TTC549 (cell line): ENCODE measurements around the gene CHST9.
"Not testable (repeated sequence)": the region's sequence is repeated elsewhere in the genome, so short reads cannot be mapped to it uniquely, and the experiment has no call there.

Experiments
- FAIRE-seq: peaks from 2 replicates; lab custom pipeline; 2012; peaks lifted over from hg19 to GRCh38; lab: Jason Lieb, UNC

Gene CHST9

GRCh38 chr18:26928670-26929313 is 256.3 kb downstream of the CHST9 start:
- no peak for FAIRE-seq

DNA sequence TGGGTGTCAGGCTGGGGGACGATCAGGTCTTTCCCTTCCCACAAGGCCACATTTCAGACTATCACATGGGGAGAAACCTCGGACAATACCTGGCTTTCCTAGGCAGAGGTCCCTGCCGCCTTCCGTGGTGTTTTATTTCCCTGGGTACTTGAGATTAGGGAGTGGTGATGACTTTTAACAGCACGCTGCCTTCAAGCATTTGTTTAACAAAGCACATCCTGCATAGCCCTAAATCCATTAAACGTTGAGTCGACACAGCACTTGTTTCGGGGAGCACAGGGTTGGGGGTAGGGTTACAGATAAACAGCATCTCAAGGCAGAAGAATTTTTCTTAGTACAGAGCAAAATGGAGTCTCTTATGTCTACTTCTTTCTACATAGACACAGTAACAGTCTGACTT is 257.3 kb downstream of the CHST9 start:
- FAIRE-seq: not testable (repeated sequence)

DNA sequence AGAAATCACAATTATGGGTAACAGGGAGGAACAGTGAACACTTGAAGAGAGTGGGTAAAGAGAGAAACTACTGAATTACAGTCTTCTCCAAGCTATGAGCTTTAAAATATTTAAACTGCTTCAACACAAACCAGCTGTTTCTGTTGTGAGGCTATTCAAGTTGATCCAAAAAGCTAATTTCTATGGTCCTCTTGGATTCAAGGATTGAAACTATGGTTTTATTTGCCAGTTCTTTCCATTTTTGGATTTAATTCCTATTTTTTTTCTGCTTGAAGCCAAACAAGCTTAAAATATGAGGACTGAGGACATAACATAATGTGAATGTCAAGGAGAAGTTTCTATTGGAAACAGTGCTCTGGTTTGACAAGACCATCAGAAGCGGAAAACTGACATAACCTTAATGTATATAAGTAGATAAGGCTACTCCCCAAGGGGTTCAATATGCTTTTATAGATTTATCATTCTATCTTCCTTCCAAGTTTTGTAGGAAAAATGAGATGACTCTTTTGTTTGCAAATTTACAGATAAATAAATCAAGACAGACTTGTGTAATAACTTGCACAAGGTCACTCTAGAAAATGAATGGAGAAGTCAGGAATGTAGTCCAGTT is 258.9 kb downstream of the CHST9 start:
- FAIRE-seq: no peak

GRCh38 chr18:26925313-26925712 is 259.8 kb downstream of the CHST9 start:
- FAIRE-seq: no peak

DNA sequence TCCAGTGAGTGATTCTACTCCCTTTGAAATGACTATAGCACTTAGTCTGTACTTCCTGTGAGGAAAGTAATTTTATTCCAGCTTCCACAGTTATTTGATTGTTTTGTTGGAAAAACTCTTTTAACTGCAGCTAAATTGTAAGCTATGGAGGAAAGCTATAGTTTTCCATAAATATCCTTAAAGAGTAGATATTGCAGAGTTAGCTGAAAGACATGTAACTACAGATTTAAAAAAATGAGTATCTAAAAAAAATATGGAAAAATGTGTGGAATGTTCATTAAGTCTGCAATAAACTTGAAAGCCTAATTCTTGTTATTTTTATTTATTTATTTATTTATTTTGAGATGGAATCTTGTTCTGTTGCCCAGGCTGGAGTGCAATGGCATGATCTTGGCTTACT is 262.8 kb downstream of the CHST9 start:
- FAIRE-seq: no peak

- FAIRE-seq: no peak
Observed at GRCh38 chr18:26920644-26921043, 264.5 kb downstream of the CHST9 start.

DNA sequence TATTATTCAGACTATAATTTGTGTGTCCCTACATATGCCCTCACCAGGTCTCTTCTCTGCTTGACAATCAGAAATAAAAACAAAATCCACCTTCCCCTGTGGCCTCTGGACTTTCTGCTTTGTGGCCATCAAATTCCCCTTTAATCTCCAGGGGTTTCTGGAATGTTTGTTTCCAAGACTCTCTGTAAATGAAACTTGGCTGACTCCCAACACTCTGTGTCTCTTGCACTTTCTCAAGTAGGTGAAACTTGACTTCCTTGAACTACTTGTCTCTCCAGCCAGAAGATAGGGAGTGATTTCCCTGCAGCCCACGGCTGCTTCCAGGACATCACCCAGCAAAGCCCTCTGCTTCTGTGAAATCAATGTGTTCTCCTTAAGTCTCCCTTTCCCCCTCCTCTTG is 265.5 kb downstream of the CHST9 start:
- FAIRE-seq: no peak

GRCh38 chr18:26919201-26919600 is 265.9 kb downstream of the CHST9 start:
- no peak for FAIRE-seq

GRCh38 chr18:26911840-26912239 is 273.3 kb downstream of the CHST9 start:
- no peak for FAIRE-seq

- FAIRE-seq: no peak
Observed at GRCh38 chr18:26909599-26910290, 275.4 kb downstream of the CHST9 start.

- FAIRE-seq: no peak
Observed at GRCh38 chr18:26908906-26909305, 276.2 kb downstream of the CHST9 start.

- no peak for FAIRE-seq
Observed at GRCh38 chr18:26902291-26902690, 282.8 kb downstream of the CHST9 start.

- no peak for FAIRE-seq
Observed at GRCh38 chr18:26901020-26901419, 284.1 kb downstream of the CHST9 start.

DNA sequence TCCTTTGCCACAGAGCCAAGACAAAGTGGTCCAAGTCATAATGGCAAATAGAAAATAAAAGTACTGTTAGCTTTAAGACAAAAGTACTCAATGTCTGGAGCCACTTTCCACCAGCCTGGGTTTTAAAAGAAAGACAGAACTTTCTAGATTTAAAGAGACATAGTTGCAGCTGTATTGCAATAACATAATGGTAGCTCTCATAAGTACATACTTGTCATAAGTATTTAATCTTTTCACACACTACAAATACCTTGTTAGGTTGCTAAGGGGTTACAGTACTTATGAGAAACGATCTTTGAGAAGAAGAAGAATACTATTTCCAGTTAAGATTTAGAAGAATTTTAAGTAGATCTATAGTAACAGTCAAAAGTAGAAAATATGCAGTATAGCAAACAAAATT is 290.7 kb downstream of the CHST9 start:
- FAIRE-seq: no peak

GRCh38 chr18:26893996-26894395 is 291.1 kb downstream of the CHST9 start:
- no peak for FAIRE-seq

DNA sequence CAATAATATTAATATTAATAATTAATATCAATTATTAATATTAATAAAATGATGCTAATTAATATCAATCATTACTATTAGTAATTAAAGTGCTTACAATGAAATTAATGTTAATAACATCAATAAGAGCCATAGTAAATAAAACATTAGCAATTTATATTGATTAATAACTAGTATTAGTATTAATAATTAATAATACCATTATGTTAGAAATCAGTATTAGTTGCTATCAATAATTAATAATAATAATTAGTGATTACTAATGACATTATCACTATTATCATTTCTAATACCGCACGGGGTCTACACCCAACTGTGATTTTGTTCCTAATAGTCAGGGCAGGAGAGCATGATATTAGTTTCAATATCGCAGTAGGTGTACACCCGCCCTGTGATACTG is 296.8 kb downstream of the CHST9 start:
- FAIRE-seq: peak; percentile 11

- no peak for FAIRE-seq
Observed at GRCh38 chr18:26875040-26875654, 310.0 kb downstream of the CHST9 start.

DNA sequence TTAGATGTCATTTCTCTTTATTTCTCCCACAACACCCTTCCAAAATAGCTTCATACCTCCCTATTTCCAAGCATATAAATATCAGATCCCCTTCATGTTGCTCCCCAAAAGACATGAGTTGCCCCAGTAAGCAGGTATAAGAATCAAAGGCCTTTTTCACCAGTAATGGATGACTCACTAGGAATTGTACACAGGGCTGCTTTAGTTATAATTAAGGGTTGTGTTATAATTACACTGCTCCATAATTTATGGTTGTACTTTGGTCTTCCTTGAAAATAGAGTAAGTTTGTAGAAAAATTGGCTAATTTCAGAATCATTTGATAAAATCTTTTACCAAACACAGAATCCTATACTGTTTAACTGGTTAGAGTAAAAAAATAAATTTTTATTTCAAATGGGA is 310.8 kb downstream of the CHST9 start:
- FAIRE-seq: no peak

- FAIRE-seq: no peak
Observed at GRCh38 chr18:26869640-26870039, 315.5 kb downstream of the CHST9 start.

- FAIRE-seq: no peak
Observed at GRCh38 chr18:26868968-26869586, 316.0 kb downstream of the CHST9 start.

GRCh38 chr18:26867471-26867870 is 317.6 kb downstream of the CHST9 start:
- FAIRE-seq: no peak

DNA sequence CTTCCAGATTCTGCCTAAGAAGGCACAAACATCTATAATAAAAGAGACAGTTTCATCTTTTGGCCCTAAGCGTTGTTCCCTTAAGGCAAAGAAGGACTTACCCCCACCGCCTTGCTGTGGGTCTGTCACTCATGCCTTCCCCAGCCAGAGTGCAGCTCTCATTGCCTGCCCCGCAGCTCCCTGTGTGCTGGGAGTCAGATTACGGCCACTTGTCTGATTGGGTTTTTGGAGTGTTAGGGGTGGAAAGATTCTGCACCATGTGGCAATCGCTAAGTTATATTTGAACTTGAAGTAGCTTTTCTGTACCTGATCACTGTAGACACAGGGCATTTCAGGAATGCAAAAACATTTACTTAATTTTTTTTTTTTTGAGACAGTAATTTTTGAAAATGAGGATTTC is 319.6 kb downstream of the CHST9 start, which contains the start of gene AQP4:
Gene AQP4 (minus strand): TSS at position 151 of the 400 bp plus-strand sequence. CDS start 18 bp downstream, at position 133.
- no peak for FAIRE-seq

GRCh38 chr18:26864658-26865057 is 320.4 kb downstream of the CHST9 start:
- FAIRE-seq: no peak
